PC-3 (cell line): Measurements from ENCODE around the gene PRKCE. TPM values are rescaled to one million over a fixed set of nuclear protein-coding genes. Genes with fewer than 3 reads are reported as not detected.

Experiments used
- ATAC-seq: fragments of 200-7000 bp; cut with Tn5 transposase; 2 replicates; pipeline ENCODE4 v1.9.1; 2020; ENCODE audit warnings: mild to moderate bottlenecking, moderate library complexity
- BruUV-seq: library from RNA; stranded (reverse); fragments of 400-500 nt; replicated peaks from 2 replicates; lab custom pipeline; 2021; lab: Mats Ljungman, UMichigan
- CTCF ChIA-PET: fragments of 300-600 bp; sonication (Branson Sonifier 250); formaldehyde crosslinking; loops from one replicate; lab custom pipeline; 2022; ENCODE audit warnings: antibody characterized with exemption; lab: Charles Lee
- POLR2A ChIA-PET: fragments of 300-600 bp; sonication (Branson Sonifier 250); formaldehyde crosslinking; loops from one replicate; lab custom pipeline; 2022; ENCODE audit warnings: antibody characterized with exemption; ENCODE audit not compliant: unreplicated experiment; lab: Charles Lee
- DNase-seq: peaks from one replicate; pipeline ENCODE4 v3.0.0-alpha.2; 2015
- H2AFZ ChIP-seq: fragments of 300-600 bp; sonication (generic); 2 replicates; pipeline ENCODE4 v1.6.0; 2016; ENCODE audit warnings: antibody characterized with exemption, low read length
- H3F3A ChIP-seq: fragments of 300-600 bp; sonication (generic); one replicate; pipeline ENCODE4 v1.6.0; 2017; ENCODE audit warnings: antibody characterized with exemption, low read length, control low read depth, mild to moderate bottlenecking; ENCODE audit not compliant: unreplicated experiment
- H3K27ac ChIP-seq: fragments of 300-600 bp; sonication (generic); 2 replicates; pipeline ENCODE4 v1.5.1; 2016; ENCODE audit warnings: mild to moderate bottlenecking, low read length
- H3K27me3 ChIP-seq: fragments of 300-600 bp; sonication (generic); 2 replicates; pipeline ENCODE4 v1.6.1; 2016; ENCODE audit warnings: low read length, mixed read lengths
- H3K36me3 ChIP-seq: fragments of 300-600 bp; sonication (generic); 2 replicates; pipeline ENCODE4 v1.6.1; 2016; ENCODE audit warnings: low read depth, mixed run types, low read length, mixed read lengths
- H3K4me1 ChIP-seq: fragments of 300-600 bp; sonication (generic); 2 replicates; pipeline ENCODE4 v1.5.1; 2016; ENCODE audit warnings: low read length; ENCODE audit not compliant: insufficient read depth
- H3K4me2 ChIP-seq: fragments of 300-600 bp; sonication (generic); 2 replicates; pipeline ENCODE4 v1.6.0; 2016; ENCODE audit warnings: low read length
- H3K4me3 ChIP-seq: fragments of 300-600 bp; sonication (generic); 2 replicates; pipeline ENCODE4 v1.5.1; 2016; ENCODE audit warnings: mild to moderate bottlenecking, low read length, mixed read lengths
- H3K79me2 ChIP-seq: fragments of 300-600 bp; sonication (generic); 2 replicates; pipeline ENCODE4 v1.6.1; 2017; ENCODE audit warnings: low read length, mixed read lengths
- H3K9ac ChIP-seq: fragments of 300-600 bp; sonication (generic); 2 replicates; pipeline ENCODE4 v1.6.0; 2016; ENCODE audit warnings: mild to moderate bottlenecking, low read length
- H3K9me2 ChIP-seq: fragments of 300-600 bp; sonication (generic); replicated peaks from 2 replicates; pipeline ENCODE4 v1.6.1; 2016; ENCODE audit warnings: mixed run types, low read length, mixed read lengths
- H3K9me3 ChIP-seq: fragments of 300-600 bp; sonication (generic); 2 replicates; pipeline ENCODE4 v1.6.1; 2016; ENCODE audit warnings: low read length, mixed read lengths
- H4K20me1 ChIP-seq: fragments of 300-600 bp; sonication (generic); 2 replicates; pipeline ENCODE4 v1.6.1; 2016; ENCODE audit warnings: low read length, mixed read lengths
- CTCF ChIP-seq: fragments of 300-600 bp; sonication (generic); conservative IDR thresholded peaks from 2 replicates; pipeline ENCODE4 v1.5.1; 2017; ENCODE audit warnings: antibody characterized with exemption, low read depth, mild to moderate bottlenecking, low read length
- EZH2 ChIP-seq: fragments of 300-600 bp; sonication (generic); IDR thresholded peaks from one replicate; pipeline ENCODE4 v1.6.1; 2017; ENCODE audit warnings: antibody characterized with exemption, mild to moderate bottlenecking, low read length; ENCODE audit not compliant: unreplicated experiment
- EZH2phosphoT487 ChIP-seq: fragments of 300-600 bp; sonication (generic); IDR thresholded peaks from 2 replicates; pipeline ENCODE4 v1.6.1; 2018; ENCODE audit warnings: mild to moderate bottlenecking, antibody characterized with exemption, low read length, borderline replicate concordance
- intact Hi-C: fragments of 100-400 bp; cut with micrococcal nuclease; formaldehyde crosslinking; loops from 2 replicates; pipeline ENCODE4 v1.9.0; 2023
- total RNA-seq: library from RNA; depleted of rRNA; stranded (reverse); fragments of >200 nt; gene quantifications from 2 replicates; pipeline ENCODE4 v1.2.3, GENCODE V29; 2014

The PRKCE gene
- total RNA-seq, 1 experiment from 2014 or later = 7.0 TPM

- Histone ChIP-seq H3K79me2 (0 out of 2 replicates have a peak, but pooled peaks cover 4% of the 10 kb centered on the region), H3K4me2 (no peak overlapping the region), H3K9ac (no peak overlapping the region), H3K36me3 (no peaks in the 10 kb centered on the region), H4K20me1 (0 out of 2 replicates have a peak, but pooled peaks cover 4% of the 10 kb centered on the region), H3K27ac (no peak overlapping the region), H3K4me3 (no peak overlapping the region), H3K4me1 (peaks cover 14% of the 10 kb centered on the region), H3K9me3 (no peaks in the 10 kb centered on the region), H3K9me2 (no peaks in the 10 kb centered on the region), H3F3A (no peaks in the 10 kb centered on the region), H2AFZ (no peak overlapping the region), H3K27me3 (no peaks in the 10 kb centered on the region)
- ChIA-PET POLR2A (no interaction called here), CTCF (no interaction called here)
- ATAC-seq = no peak
- no peak for TF ChIP-seq CTCF
- no peak for TF ChIP-seq EZH2
- TF ChIP-seq EZH2phosphoT487 = no peak
- no TSS peak for BruUV-seq
- no peak for DNase-seq
- intact Hi-C loops = no loop called here
These were observed 299.1 kb downstream of the PRKCE start for GRCh38 chr2:45950606-45951005.

GRCh38 chr2:45951025-45951727 lies 299.7 kb downstream of the PRKCE start:
- Histone ChIP-seq H3K9me2 (no peaks in the 10 kb centered on the region), H3K9ac (no peak overlapping the region), H3F3A (no peaks in the 10 kb centered on the region), H3K4me1 (peaks cover 11% of the 10 kb centered on the region), H3K4me3 (no peak overlapping the region), H4K20me1 (0 out of 2 replicates have a peak, but pooled peaks cover 4% of the 10 kb centered on the region), H3K36me3 (no peaks in the 10 kb centered on the region), H3K9me3 (no peaks in the 10 kb centered on the region), H3K27ac (no peak overlapping the region), H2AFZ (no peak overlapping the region), H3K4me2 (no peak overlapping the region), H3K27me3 (no peaks in the 10 kb centered on the region), H3K79me2 (0 out of 2 replicates have a peak, but pooled peaks cover 4% of the 10 kb centered on the region)
- ChIA-PET POLR2A (no interaction called here), CTCF (no interaction called here)
- intact Hi-C loops = no loop called here
- no peak for ATAC-seq
- TF ChIP-seq CTCF (no peak), EZH2phosphoT487 (no peak), EZH2 (no peak)
- DNase-seq = no peak
- no TSS peak for BruUV-seq

GRCh38 chr2:45952591-45952990 lies 301.1 kb downstream of the PRKCE start:
- no peaks in the 10 kb centered on the region for H4K20me1 ChIP-seq
- no peak overlapping the region for H2AFZ ChIP-seq
- no peaks in the 10 kb centered on the region for H3K9me2 ChIP-seq
- H3K4me1 ChIP-seq = no peaks in the 10 kb centered on the region
- ATAC-seq = no peak
- BruUV-seq = no TSS peak
- H3K9ac ChIP-seq = no peak overlapping the region
- H3K4me3 ChIP-seq = no peak overlapping the region
- H3K27ac ChIP-seq = no peak overlapping the region
- ChIA-PET POLR2A (no interaction called here), CTCF (no interaction called here)
- no peak overlapping the region for H3K4me2 ChIP-seq
- H3K36me3 ChIP-seq = no peaks in the 10 kb centered on the region
- H3K79me2 ChIP-seq = no peaks in the 10 kb centered on the region
- intact Hi-C loops = no loop called here
- no peaks in the 10 kb centered on the region for H3K9me3 ChIP-seq
- no peaks in the 10 kb centered on the region for H3F3A ChIP-seq
- no peak for DNase-seq
- no peaks in the 10 kb centered on the region for H3K27me3 ChIP-seq
- TF ChIP-seq EZH2phosphoT487 (no peak), CTCF (no peak), EZH2 (no peak)
